Psoas muscle (tissue), 8 donors: Measurements from ENCODE around the gene SC5D. TPM values are rescaled to one million over a fixed set of nuclear protein-coding genes. Genes with fewer than 3 reads are reported as not detected.
A peak's percentile ranks its signal among the peaks of the same experiment; 100 is the strongest.

Experiments used
- ATAC-seq, 4 donors: fragments of 200-7000 bp; cut with Tn5 transposase; one replicate each; pipeline ENCODE4 v1.9.1; 2020; ENCODE audit warnings: moderate library complexity in 3 of 4, mild to moderate bottlenecking in 2 of 4
- DNase-seq, 2 donors: peaks; one replicate each; pipeline ENCODE4 v3.0.0-alpha.2; 2020
- H3K27ac ChIP-seq: fragments of 200-600 bp; one replicate; pipeline ENCODE4 v1.8.0; 2022
- H3K27me3 ChIP-seq, 3 donors: fragments of 200-600 bp in 1 of 3; one replicate each; pipeline versions ENCODE4 v1.6.1 to v1.8.0; 2013 to 2022; ENCODE audit warnings: low read length in 2 of 3, mild to moderate bottlenecking in 2 of 3, moderate library complexity in 1 of 3; ENCODE audit not compliant: insufficient read depth in 3 of 3
- H3K36me3 ChIP-seq, 2 donors: fragments of 200-600 bp in 1 of 2; one replicate each; pipeline versions ENCODE4 v1.6.1 to v1.8.0; 2013 to 2022; ENCODE audit warnings: low read depth in 1 of 2, mild to moderate bottlenecking in 1 of 2, moderate library complexity in 1 of 2; ENCODE audit not compliant: insufficient read depth in 1 of 2
- H3K4me1 ChIP-seq: fragments of 200-600 bp; one replicate; pipeline ENCODE4 v1.8.0; 2022
- H3K4me3 ChIP-seq: fragments of 200-600 bp; one replicate; pipeline ENCODE4 v1.8.0; 2022; ENCODE audit warnings: mild to moderate bottlenecking
- H3K9me3 ChIP-seq: fragments of 200-600 bp; one replicate; pipeline ENCODE4 v1.8.0; 2022
- CTCF ChIP-seq: fragments of 200-600 bp; IDR thresholded peaks from one replicate; pipeline ENCODE4 v1.8.0; 2022; ENCODE audit warnings: antibody characterized with exemption
- WGBS, 3 donors: extraction: QIAGEN DNeasy Blood & Tissue Kit; methylation state at CpG; one replicate each; pipeline versions ENCODE4 v1.1.6 to v1.1.7; 2013; 5-methylcytosine and 5-hydroxymethylcytosine counted together
- intact Hi-C, 2 donors: fragments of 100-400 bp; cut with DNase I; formaldehyde crosslinking; loops; one replicate each; pipeline versions ENCODE4 v1.11.0 to v1.14.2; 2022
- polyA plus RNA-seq, 3 donors: library from polyadenylated mRNA; stranded (reverse); fragments of 200-250 nt; gene quantifications; one replicate each; pipeline ENCODE4 v1.2.3, GENCODE V29; 2013
- total RNA-seq, 4 donors: library from RNA; stranded (reverse); fragmentation: NEBNext Ultra II Directional in 2 of 4; extraction: Animal tissue kit (Norgen Biotek cat#: 25700) in 2 of 4; gene quantifications; one replicate each; pipeline versions ENCODE4 v1.2.1 to v1.2.4, GENCODE V29; 2021 to 2023
- donor health status: healthy with polysubstance abuse.
- donor health status: DM: no; HTN: no; CAD: no; lungs with moderate emphysema.
- donor health status: Bipolar disorder and iron deficiency.
- donor health status: healthy.
- donor health status: DM: yes; HTN: yes; CAD: no.
- donor health status: DM: no; HTN: no; CAD: no.
- donor health status: DM: no; HTN: no; CAD: no.
- donor health status: DM: yes; HTN: yes; CAD: no.

The SC5D gene
- total and polyA plus RNA-seq, 7 donors: 4.7 to 12.5 (median 7.4) TPM

GRCh38 chr11:121282886-121283502 is 9.6 kb upstream of the SC5D start:
- DNase-seq (no peak), ATAC-seq (no peak)
- H3K27me3 ChIP-seq: peaks cover 0 to 11% (median 0%) of the 10 kb centered on the region in 3 donors
- no peak overlapping the region for H3K27ac ChIP-seq
- no peak for TF ChIP-seq CTCF
- no peaks in the 10 kb centered on the region for H3K36me3 ChIP-seq
- no peak overlapping the region for H3K4me3 ChIP-seq
- 89 to 93% (median 92%) methylated on average over 4 of the region's 4 CpGs for WGBS, 3 donors
- intact Hi-C loops: no loop called here
- no peaks in the 10 kb centered on the region for H3K4me1 ChIP-seq
- H3K9me3 ChIP-seq: no peaks in the 10 kb centered on the region

GRCh38 chr11:121291319-121291718 is 1.3 kb upstream of the SC5D start:
- intact Hi-C loops: no loop called here
- no peak for TF ChIP-seq CTCF
- H3K9me3 ChIP-seq: no peaks in the 10 kb centered on the region
- no peak for DNase-seq
- no peak for ATAC-seq
- peaks cover 9% of the 10 kb centered on the region for H3K4me1 ChIP-seq
- H3K36me3 ChIP-seq: no peaks in the 10 kb centered on the region
- H3K27me3 ChIP-seq: no peaks in the 10 kb centered on the region
- WGBS, 3 donors: 75 to 86% (median 84%) methylated on average over 3 of the region's 3 CpGs
- no peak overlapping the region for H3K4me3 ChIP-seq
- H3K27ac ChIP-seq: no peak overlapping the region

- 1 to 2% (median 1%) methylated on average over 19 of the region's 19 CpGs for WGBS, 3 donors
- no peak for TF ChIP-seq CTCF
- H3K4me3 ChIP-seq: peak overlapping the region; percentile 70
- peak overlapping the region; percentile 67 for H3K27ac ChIP-seq
- intact Hi-C loops: no loop called here
- H3K36me3 ChIP-seq: no peaks in the 10 kb centered on the region
- no peak for DNase-seq
- H3K9me3 ChIP-seq: no peaks in the 10 kb centered on the region
- no peaks in the 10 kb centered on the region for H3K27me3 ChIP-seq
- peaks cover 9% of the 10 kb centered on the region for H3K4me1 ChIP-seq
- peak; percentile 2 to 10 (median 2) for ATAC-seq
Observed at GRCh38 chr11:121291896-121292494, 576 bp upstream of the SC5D start.

GRCh38 chr11:121293288-121293594 is 670 bp downstream of the SC5D start:
- no peak for DNase-seq
- H3K4me1 ChIP-seq: peaks cover 9% of the 10 kb centered on the region
- WGBS, 3 donors: 2 to 8% (median 2%) methylated on average over 5 of the region's 5 CpGs
- no peaks in the 10 kb centered on the region for H3K9me3 ChIP-seq
- no peaks in the 10 kb centered on the region for H3K27me3 ChIP-seq
- H3K4me3 ChIP-seq: peak overlapping the region; percentile 70
- no peak for TF ChIP-seq CTCF
- peak overlapping the region; percentile 67 for H3K27ac ChIP-seq
- intact Hi-C loops: no loop called here
- no peak for ATAC-seq
- no peaks in the 10 kb centered on the region for H3K36me3 ChIP-seq
